GM13977 (cell line): ENCODE measurements around the gene ALG3.

Experiments used
- DNase-seq: peaks from one replicate; pipeline ENCODE4 v3.0.0; 2012; ENCODE audit warnings: low spot score
- CTCF ChIP-seq: IDR thresholded peaks from 2 replicates; pipeline ENCODE4 v1.5.1; 2012; ENCODE audit warnings: mild to moderate bottlenecking, control low read depth; ENCODE audit not compliant: insufficient read depth; ENCODE audit errors: extremely low read depth, missing control alignments
- in situ Hi-C: fragments of 300-500 bp; cut with MboI; formaldehyde crosslinking; loops from one replicate; pipeline ENCODE4 v1.12.0; 2022; ENCODE audit warnings: low sequenced_read_pairs, low pct_unique_long_range_greater_than_20kb, mixed read lengths, inconsistent platforms; ENCODE audit not compliant: unreplicated experiment

The ALG3 gene

GRCh38 chr3:184228376-184229137, 20.2 kb downstream of the ALG3 start:
- TF ChIP-seq CTCF: no peak
- in situ Hi-C loops: loop anchor here (25.0 kb wide), 1 partner anchor 341 kb away; the partner anchor contains the start of gene PARL
- DNase-seq: peak; percentile 31

DNA sequence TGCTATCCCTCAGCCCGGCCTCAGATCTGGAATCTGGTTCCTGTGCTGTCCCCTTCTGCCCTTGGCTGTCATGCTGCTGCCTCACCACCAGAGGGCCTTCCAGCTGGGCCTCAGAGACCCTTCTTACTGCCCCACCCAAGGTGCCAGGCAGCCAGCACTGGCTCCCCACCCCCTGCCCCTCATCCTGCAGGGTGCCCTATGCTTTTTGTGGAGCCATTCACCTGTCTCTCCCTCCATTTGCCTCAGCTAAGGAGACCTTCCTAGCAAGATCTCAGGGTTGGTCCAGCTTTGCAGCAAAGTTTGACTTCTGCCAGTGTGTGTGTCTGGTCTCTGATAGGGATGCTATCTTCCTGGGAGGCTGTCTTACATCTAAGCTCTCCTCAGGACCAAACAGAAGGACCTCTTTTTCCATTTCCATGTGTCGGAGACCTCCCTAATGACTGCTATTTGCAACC, 21.3 kb downstream of the ALG3 start:
- TF ChIP-seq CTCF: peak; percentile 91
- in situ Hi-C loops: loop anchor here (25.0 kb wide), 1 partner anchor 340 kb away; the partner anchor contains the start of gene PARL
- peak; percentile 85 for DNase-seq

DNA sequence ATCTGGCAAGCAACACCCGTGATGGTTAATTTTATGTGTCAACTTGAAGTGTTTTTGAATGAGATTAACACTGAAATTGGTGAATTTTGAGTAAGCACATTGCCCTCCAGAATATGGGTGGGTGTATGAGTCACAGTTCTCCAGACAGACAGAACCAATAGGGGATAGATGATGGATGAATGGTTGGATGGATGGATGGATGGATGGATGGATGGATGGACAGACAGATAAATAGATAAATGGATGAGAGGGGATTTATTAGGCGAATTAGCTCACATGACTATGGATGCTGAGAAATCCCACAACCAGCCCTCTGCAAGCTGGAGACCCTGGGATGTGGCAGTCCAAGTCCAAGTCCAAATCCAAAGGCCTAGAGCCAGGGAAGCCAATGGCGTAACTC, 24.8 kb downstream of the ALG3 start:
- no peak for TF ChIP-seq CTCF
- no peak for DNase-seq
- in situ Hi-C loops: no loop called here

DNA sequence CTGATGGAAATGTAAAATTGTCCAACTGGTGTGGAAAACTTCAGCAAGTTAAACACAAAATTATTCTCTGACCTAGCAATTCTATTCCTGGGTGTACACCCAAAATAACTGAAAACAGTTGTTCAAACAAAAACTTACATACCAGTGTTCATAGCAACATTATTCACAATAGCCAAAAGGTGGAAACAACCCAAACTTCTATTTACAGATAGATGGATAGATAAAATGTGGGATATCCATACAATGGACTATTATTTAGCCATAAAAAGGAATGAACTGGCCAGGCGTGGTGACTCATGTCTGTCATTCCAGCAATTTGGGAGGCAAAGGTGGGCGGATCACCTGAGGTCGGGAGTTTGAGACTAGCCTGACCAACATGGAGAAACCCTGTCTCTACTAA, 26.2 kb downstream of the ALG3 start:
- no peak for DNase-seq
- in situ Hi-C loops: no loop called here
- no peak for TF ChIP-seq CTCF

DNA sequence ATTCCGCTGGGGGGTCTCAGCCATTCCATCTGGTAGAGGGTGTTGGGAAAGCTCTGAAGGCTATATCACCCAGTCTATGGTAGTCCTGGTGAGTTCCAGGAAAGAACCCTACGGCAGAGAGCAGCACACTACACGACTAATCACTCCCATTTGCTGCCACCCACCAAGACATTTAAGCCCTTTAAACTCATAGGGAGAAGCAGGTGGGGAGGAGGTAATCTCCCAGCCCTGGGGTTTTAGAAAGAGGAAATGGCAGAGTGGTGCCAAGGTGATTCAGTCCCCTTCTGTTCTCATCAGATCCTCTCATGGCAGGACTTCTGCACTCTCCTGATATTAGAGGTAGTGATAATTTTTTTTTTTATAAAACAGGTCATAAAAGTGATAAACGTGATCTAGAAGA, 29.9 kb downstream of the ALG3 start:
- DNase-seq: no peak
- TF ChIP-seq CTCF: no peak
- in situ Hi-C loops: no loop called here

DNA sequence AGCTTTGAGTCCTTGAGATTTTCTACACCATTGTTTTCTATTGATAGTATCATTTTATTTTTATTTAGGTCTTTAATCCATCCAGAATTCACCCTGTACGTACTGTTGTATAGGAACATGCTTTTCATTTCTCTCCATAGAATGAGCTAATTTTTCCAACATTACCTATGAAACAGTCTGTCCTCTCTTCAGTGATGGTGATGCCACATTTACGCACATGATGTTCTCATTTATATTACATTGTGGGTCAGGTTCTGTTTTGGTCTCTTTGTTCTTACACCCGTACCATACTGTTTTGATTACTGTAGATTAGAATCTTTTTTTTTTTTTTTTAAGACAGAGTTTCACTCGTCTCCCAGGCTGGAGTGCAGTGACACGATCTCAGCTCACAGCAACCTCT, 37.0 kb downstream of the ALG3 start:
- in situ Hi-C loops: no loop called here
- no peak for DNase-seq
- no peak for TF ChIP-seq CTCF
